Natural killer cell treated with Interleukin-12 subunit alpha and Interleukin-12 subunit beta and Interleukin-15 and Interleukin-18, amount 100 ng/mL, for 72 hours (primary cell): Measurements from ENCODE around the gene NEK9. TPM values are rescaled to one million over a fixed set of nuclear protein-coding genes. Genes with fewer than 3 reads are reported as not detected.
"Not testable (repeated sequence)": the region's sequence is repeated elsewhere in the genome, so short reads cannot be mapped to it uniquely, and the experiment has no call there.

Source experiments
- ATAC-seq, 2 donors: fragments of 150-1000 bp; cut with Tn5 transposase in 1 of 2; sonication (Bioruptor Pico), chemical (Tn5 transposase) in 1 of 2; 2 replicates each; pipeline ENCODE4 v1.10.0; 2021
- DNase-seq: peaks from one replicate; pipeline ENCODE4 v3.0.0; 2022; ENCODE audit warnings: low spot score
- H3K27ac Mint-ChIP-seq, 2 donors: 1 replicate in 1 of 2; 2 replicates in 1 of 2; pipeline ENCODE4 v1.8.0; 2022; ENCODE audit warnings: mixed read lengths in 2 of 2, mild to moderate bottlenecking in 1 of 2, moderate library complexity in 1 of 2
- H3K27me3 Mint-ChIP-seq, 2 donors: 1 replicate in 1 of 2; 2 replicates in 1 of 2; pipeline ENCODE4 v1.8.0; 2022; ENCODE audit warnings: mixed read lengths in 2 of 2
- H3K36me3 Mint-ChIP-seq: one replicate; pipeline ENCODE4 v1.8.0; 2022; ENCODE audit warnings: mixed read lengths
- H3K4me1 Mint-ChIP-seq, 2 donors: 1 replicate in 1 of 2; 2 replicates in 1 of 2; pipeline ENCODE4 v1.8.0; 2022; ENCODE audit warnings: low read depth in 2 of 2, mixed read lengths in 2 of 2, mild to moderate bottlenecking in 1 of 2
- H3K4me3 Mint-ChIP-seq: one replicate; pipeline ENCODE4 v1.8.0; 2022; ENCODE audit warnings: mixed read lengths
- H3K9me3 Mint-ChIP-seq: 2 replicates; pipeline ENCODE4 v1.8.0; 2022; ENCODE audit warnings: mixed read lengths
- total RNA-seq, 2 donors: library from RNA; stranded (reverse); gene quantifications; one replicate each; pipeline ENCODE4 v1.2.3, GENCODE V29; 2022

NEK9 gene
- total RNA-seq, 2 donors from 2014 or later: 66.6 to 80.0 TPM

GRCh38 chr14:75156901-75157300, 30.1 kb upstream of the NEK9 start:
- no peaks in the 10 kb centered on the region for H3K36me3 Mint-ChIP-seq
- H3K27ac Mint-ChIP-seq: no peak overlapping the region
- no peak overlapping the region for H3K4me3 Mint-ChIP-seq
- H3K4me1 Mint-ChIP-seq: peaks cover 49 to 50% of the 10 kb centered on the region in 2 donors
- H3K9me3 Mint-ChIP-seq: no peaks in the 10 kb centered on the region
- no peaks in the 10 kb centered on the region for H3K27me3 Mint-ChIP-seq
- DNase-seq (no peak), ATAC-seq (no peak)

DNA sequence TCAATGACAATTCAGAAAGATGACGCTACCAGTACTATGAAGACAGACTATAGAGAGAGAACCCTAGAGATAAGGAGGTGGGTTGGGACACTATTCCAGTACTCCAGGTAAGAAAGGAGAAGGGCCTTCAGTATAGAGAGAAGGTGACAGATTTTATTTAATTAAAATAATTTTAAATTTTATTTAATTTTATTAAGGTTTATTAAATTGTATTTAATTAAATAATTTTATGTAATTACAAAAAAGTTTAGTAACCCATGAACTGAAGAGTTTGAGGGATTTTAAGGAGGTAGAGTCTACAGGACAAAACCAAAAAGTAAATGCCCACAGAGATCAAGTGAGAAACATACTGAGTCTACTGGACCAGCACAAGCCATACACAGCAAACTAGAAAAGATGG, 29.3 kb upstream of the NEK9 start:
- peaks cover 50 to 53% of the 10 kb centered on the region in 2 donors for H3K4me1 Mint-ChIP-seq
- ATAC-seq (no peak), DNase-seq (no peak)
- H3K4me3 Mint-ChIP-seq: no peak overlapping the region
- no peaks in the 10 kb centered on the region for H3K27me3 Mint-ChIP-seq
- no peaks in the 10 kb centered on the region for H3K9me3 Mint-ChIP-seq
- no peak overlapping the region for H3K27ac Mint-ChIP-seq
- peaks cover 4% of the 10 kb centered on the region for H3K36me3 Mint-ChIP-seq

- Mint-ChIP-seq H3K27ac (no peak overlapping the region), H3K36me3 (peaks cover 4% of the 10 kb centered on the region), H3K4me1 (peaks cover 44 to 46% of the 10 kb centered on the region in 2 donors), H3K9me3 (no peaks in the 10 kb centered on the region), H3K4me3 (no peak overlapping the region), H3K27me3 (no peaks in the 10 kb centered on the region)
- DNase-seq: no peak
- ATAC-seq: no peak
Observed at GRCh38 chr14:75155169-75155568, 28.3 kb upstream of the NEK9 start.

GRCh38 chr14:75153295-75153694, 26.4 kb upstream of the NEK9 start:
- no peak for DNase-seq
- no peak overlapping the region for H3K4me3 Mint-ChIP-seq
- peaks cover 8% of the 10 kb centered on the region for H3K36me3 Mint-ChIP-seq

GRCh38 chr14:75151851-75152250, 25.0 kb upstream of the NEK9 start:
- H3K9me3 Mint-ChIP-seq: no peaks in the 10 kb centered on the region
- no peaks in the 10 kb centered on the region for H3K27me3 Mint-ChIP-seq
- peak overlapping the region; percentile 8 to 45 for H3K27ac Mint-ChIP-seq
- no peak overlapping the region for H3K4me3 Mint-ChIP-seq
- H3K4me1 Mint-ChIP-seq: peaks cover 41% of the 10 kb centered on the region in 2 donors
- H3K36me3 Mint-ChIP-seq: peaks cover 9% of the 10 kb centered on the region
- ATAC-seq (no peak), DNase-seq (no peak)

More at GRCh38 chr14:75153295-75153694, 26.4 kb upstream of the NEK9 start:
- ATAC-seq: no peak
- H3K27me3 Mint-ChIP-seq: no peaks in the 10 kb centered on the region
- H3K9me3 Mint-ChIP-seq: no peaks in the 10 kb centered on the region
- H3K4me1 Mint-ChIP-seq: peaks cover 35 to 36% of the 10 kb centered on the region in 2 donors
- H3K27ac Mint-ChIP-seq: no peak overlapping the region

DNA sequence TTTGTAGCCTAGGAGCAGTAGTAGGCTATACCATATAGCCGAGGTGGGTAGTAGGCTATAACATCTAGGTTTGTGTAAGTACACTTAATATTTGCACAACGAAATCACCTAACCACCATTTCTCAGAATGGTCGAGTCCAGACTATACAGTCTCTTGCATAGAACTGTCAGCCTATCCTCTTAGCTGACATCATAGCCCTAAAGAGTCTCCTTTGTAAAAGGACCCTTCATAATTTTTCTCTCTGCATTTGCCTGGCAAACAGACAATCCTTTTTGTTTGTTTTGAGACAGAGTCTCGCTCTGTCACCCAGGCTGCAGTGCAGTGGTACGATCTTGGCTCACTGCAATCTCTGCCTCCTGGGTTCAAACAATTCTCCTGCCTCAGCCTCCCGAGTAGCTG, 23.8 kb upstream of the NEK9 start:
- not testable (repeated sequence) for H3K27ac Mint-ChIP-seq, H3K4me3 Mint-ChIP-seq, H3K27me3 Mint-ChIP-seq, ATAC-seq, H3K9me3 Mint-ChIP-seq, DNase-seq
- peaks cover 19% of the 10 kb centered on the region for H3K36me3 Mint-ChIP-seq
- peaks cover 43% of the 10 kb centered on the region in 2 donors for H3K4me1 Mint-ChIP-seq

GRCh38 chr14:75150150-75150549, 23.3 kb upstream of the NEK9 start:
- H3K9me3 Mint-ChIP-seq: no peaks in the 10 kb centered on the region
- peaks cover 19% of the 10 kb centered on the region for H3K36me3 Mint-ChIP-seq
- ATAC-seq (no peak), DNase-seq (no peak)
- H3K27ac Mint-ChIP-seq: no peak overlapping the region
- H3K4me3 Mint-ChIP-seq: no peak overlapping the region
- peaks cover 40 to 41% of the 10 kb centered on the region in 2 donors for H3K4me1 Mint-ChIP-seq
- no peaks in the 10 kb centered on the region for H3K27me3 Mint-ChIP-seq

DNA sequence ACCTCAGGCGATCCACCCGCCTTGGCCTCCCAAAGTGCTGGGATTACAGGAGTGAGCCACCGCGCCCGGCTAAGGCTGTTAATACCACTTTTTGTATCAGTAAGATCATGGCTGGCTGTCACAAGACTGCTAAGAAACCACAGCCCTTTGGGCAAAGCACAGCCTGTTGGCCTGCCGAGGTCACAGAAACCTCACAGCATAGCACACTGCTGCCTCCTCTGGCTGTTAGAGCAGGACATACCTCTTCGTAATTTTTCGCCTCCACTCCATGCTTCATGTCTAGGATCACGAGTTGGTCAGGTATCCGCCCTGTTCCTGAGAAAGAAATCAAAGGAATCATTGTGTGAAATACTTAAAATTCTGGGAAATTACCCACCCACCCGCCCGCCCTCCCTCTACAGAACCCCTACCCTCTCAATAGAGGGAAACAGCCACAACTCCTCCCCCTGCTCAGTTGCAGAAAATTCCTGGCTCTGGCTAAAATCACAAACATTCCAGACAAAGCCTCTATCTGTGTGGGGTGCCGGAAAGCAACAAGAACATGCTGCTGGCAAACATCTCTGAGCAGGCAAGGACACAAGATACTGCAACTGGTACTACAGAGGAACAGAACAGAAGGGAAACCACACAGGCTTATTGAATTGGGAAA, 20.7 kb upstream of the NEK9 start:
- Mint-ChIP-seq H3K4me3 (peak overlapping the region; percentile 47), H3K27ac (peak overlapping the region; percentile 27 to 88), H3K4me1 (peaks cover 52 to 55% of the 10 kb centered on the region in 2 donors), H3K36me3 (peaks cover 19% of the 10 kb centered on the region), H3K9me3 (no peaks in the 10 kb centered on the region), H3K27me3 (no peaks in the 10 kb centered on the region)
- DNase-seq (peak; percentile 73), ATAC-seq (peak; percentile 93 to 97)

DNA sequence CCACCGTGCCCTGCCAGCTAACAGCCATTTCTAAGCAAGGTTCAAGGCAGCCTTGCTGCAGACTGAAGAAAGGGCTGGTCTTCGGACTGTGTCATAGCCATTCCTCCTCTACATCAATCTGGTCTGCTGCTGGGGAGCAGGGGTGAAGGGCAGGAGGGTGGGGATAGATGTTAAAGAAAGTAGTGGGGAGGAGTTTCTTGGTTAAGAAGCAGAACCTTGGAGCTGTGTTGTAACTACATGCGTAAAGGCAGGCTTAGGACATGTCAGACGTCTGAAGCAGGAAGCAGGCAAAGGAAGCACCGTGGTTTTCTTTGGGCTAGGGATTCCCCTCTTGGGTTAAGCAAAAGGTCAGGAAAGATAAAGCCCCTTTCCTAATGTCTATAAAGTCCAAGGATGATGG, 18.1 kb upstream of the NEK9 start:
- peaks cover 57 to 65% of the 10 kb centered on the region in 2 donors for H3K4me1 Mint-ChIP-seq
- ATAC-seq (peak in 1 of 2 donors; percentile 78), DNase-seq (no peak)
- peak overlapping the region; percentile 38 for H3K4me3 Mint-ChIP-seq
- H3K36me3 Mint-ChIP-seq: peaks cover 15% of the 10 kb centered on the region
- no peaks in the 10 kb centered on the region for H3K27me3 Mint-ChIP-seq
- H3K27ac Mint-ChIP-seq: peak overlapping the region; percentile 26
- no peaks in the 10 kb centered on the region for H3K9me3 Mint-ChIP-seq

DNA sequence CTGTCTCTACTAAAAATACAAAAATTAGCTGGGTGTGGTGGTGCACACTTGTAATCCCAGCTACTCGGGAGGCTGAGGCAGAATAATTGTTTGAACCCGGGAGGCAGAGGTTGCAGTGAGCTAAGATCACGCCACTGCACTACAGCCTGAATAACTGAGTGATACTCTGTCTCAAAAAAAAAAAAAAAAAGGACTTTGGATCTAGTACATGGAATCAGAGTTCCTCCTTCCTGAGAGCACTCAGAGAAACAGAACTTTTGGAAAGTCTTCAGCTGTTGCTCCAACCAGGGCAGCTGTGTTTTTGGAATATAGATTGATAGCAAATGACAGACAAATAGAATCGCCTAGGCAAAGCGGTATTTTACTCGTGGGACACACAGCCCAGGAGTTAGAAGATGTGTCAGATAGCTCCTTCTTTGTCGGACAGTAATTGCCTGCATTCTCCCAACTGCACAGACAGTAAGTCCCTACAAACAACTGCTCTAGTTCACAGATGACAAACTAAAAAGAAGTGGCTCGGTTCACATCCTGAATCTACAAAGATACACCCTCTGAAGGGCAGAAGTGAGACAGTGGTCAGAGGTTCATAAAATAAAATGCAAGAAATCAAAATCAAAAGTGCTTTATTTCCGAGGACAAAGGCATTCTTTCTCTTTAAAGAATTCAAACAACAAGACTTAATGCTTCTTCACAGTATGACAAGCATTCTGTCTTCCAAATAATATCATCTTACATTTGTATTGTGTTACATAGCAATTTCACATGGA, 17.1 kb upstream of the NEK9 start:
- no peak for ATAC-seq
- peaks cover 10% of the 10 kb centered on the region for H3K36me3 Mint-ChIP-seq
- peak overlapping the region in 1 of 2 donors; percentile 26 for H3K27ac Mint-ChIP-seq

DNA sequence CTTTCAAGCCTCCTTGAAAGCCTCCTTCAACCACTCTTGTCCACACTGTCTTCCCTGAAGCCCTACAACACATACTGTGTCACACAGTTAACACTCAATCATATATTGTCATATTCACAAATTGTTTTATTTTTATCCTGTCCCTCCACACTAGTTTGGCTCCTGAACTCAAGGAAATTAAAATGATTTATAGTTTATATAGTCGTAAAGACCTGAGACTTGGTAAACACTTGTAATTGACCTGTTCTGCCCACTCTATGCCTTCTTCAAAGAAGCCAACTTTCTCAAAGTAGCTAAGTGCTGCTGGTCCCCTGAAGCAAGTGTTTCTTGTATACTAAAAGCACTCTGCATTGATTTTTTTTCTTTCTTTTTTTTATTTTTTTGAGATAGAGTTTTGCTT, 15.6 kb upstream of the NEK9 start:
- Mint-ChIP-seq H3K27ac (peak overlapping the region; percentile 5 to 52), H3K9me3 (no peaks in the 10 kb centered on the region), H3K27me3 (no peaks in the 10 kb centered on the region), H3K4me3 (no peak overlapping the region), H3K4me1 (peaks cover 60 to 75% of the 10 kb centered on the region in 2 donors), H3K36me3 (peaks cover 10% of the 10 kb centered on the region)
- DNase-seq: no peak
- ATAC-seq: no peak

More for the DNA sequence above, 17.1 kb upstream of the NEK9 start:
- Mint-ChIP-seq H3K9me3 (no peaks in the 10 kb centered on the region), H3K4me3 (no peak overlapping the region), H3K4me1 (peaks cover 57 to 70% of the 10 kb centered on the region in 2 donors), H3K27me3 (no peaks in the 10 kb centered on the region)
- no peak for DNase-seq

- Mint-ChIP-seq H3K4me3 (peak overlapping the region; percentile 59), H3K36me3 (peaks cover 10% of the 10 kb centered on the region), H3K27me3 (no peaks in the 10 kb centered on the region), H3K9me3 (no peaks in the 10 kb centered on the region), H3K4me1 (peaks cover 56 to 70% of the 10 kb centered on the region in 2 donors), H3K27ac (peak overlapping the region; percentile 52 to 76)
- no peak for ATAC-seq
- no peak for DNase-seq
Observed at GRCh38 chr14:75141967-75142366, 15.1 kb upstream of the NEK9 start.

GRCh38 chr14:75141062-75141461, 14.2 kb upstream of the NEK9 start:
- H3K4me1 Mint-ChIP-seq: peaks cover 47 to 61% of the 10 kb centered on the region in 2 donors
- H3K27ac Mint-ChIP-seq: peak overlapping the region; percentile 52 to 76

DNA sequence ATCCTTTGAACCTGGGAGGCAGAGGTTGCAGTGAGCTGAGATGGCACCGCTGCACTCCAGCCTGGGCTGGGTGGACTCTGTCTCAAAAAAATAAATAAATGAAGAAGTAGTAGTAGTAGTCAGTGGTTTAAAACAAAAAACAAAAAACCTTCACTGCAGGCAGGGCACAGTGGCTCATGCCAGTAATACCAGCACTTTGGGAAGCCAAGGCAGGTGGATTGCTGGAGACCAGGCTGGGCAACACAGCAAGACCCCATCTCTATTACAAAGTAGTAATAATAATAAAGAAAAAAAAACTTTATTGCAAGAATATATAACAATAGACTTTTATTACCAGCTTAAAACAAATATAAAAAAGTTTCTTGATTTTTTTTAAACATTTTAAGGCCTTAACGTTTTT, 13.8 kb upstream of the NEK9 start:
- H3K4me3 Mint-ChIP-seq: peak overlapping the region; percentile 47
- H3K27ac Mint-ChIP-seq: peak overlapping the region; percentile 52 to 76

More at GRCh38 chr14:75141062-75141461, 14.2 kb upstream of the NEK9 start:
- Mint-ChIP-seq H3K4me3 (peak overlapping the region; percentile 47), H3K9me3 (no peaks in the 10 kb centered on the region), H3K36me3 (peaks cover 1% of the 10 kb centered on the region), H3K27me3 (no peaks in the 10 kb centered on the region)
- ATAC-seq (peak; percentile 74 to 75), DNase-seq (no peak)

More for the DNA sequence above, 13.8 kb upstream of the NEK9 start:
- no peak for DNase-seq
- H3K36me3 Mint-ChIP-seq: peaks cover 3% of the 10 kb centered on the region
- H3K27me3 Mint-ChIP-seq: no peaks in the 10 kb centered on the region
- no peak for ATAC-seq
- H3K9me3 Mint-ChIP-seq: no peaks in the 10 kb centered on the region
- peaks cover 47 to 59% of the 10 kb centered on the region in 2 donors for H3K4me1 Mint-ChIP-seq
